NCI-H2171 (cell line): ENCODE measurements around the gene ATP6V1B1.
"Not testable (repeated sequence)": the region's sequence is repeated elsewhere in the genome, so short reads cannot be mapped to it uniquely, and the experiment has no call there.

Source experiments
- DNase-seq: peaks from one replicate; lab custom pipeline; 2025; lab: John Stamatoyannopoulos, UW

ATP6V1B1 gene

DNA sequence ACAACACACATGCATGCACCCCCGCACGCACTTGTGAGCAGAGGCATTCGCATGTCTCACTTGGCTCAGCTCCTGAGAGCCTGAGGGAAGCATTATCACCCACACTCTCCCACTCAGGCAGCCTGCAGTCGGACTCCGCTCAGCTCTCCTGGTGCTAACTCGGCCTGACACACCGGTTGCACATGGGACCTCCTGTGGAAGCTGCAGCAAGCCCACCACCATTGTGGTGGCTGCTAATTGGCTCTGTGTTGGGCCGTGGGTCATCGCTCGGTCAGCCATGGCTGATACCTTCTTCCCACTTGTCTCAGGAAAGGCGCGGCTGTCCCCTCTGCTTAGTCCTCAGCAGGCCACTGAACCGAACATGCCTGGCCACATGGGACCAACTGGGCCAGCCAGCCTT, 72.6 kb downstream of the ATP6V1B1 start:
- no peak for DNase-seq

DNA sequence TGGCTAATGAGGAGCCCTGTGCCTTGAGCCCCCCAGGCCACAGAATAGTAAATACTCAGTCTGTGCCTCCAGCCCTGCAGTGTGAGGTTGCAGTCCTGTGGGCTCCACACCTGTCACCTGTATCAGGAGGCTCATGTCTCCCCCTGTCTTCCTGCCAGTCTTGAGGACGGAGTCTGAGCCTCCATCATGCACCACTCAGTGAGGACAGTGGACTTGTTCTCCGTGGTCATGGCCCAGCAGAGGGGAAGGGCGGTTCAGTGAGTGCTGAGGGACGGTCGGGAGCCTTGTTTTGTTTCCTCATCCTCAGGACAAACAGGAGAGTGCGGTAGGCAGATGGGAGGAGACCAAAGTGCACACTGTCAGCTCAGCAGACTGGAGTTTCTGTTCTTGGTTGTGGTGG, 76.1 kb downstream of the ATP6V1B1 start:
- DNase-seq: not testable (repeated sequence)
